Measurements from ENCODE around the gene TMEM269.

DNA sequence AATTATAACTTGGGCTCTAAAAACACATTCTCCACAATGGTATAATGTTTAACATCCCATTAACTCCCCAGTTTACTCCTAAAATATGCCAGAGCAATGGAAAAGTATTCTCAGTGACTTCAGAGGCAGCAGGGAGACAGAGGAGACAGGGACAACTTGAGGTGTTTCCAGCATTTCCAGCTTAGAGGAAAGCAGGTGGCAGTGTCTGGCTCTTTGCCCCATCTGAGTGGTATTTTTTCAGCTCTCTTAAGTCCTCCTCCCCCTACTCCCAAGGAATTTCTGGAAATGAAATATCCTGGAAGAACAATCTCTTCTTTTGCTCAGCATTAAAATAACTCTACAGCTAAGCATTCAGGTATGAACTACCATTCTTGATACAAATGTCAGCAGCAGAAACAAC, 21.4 kb downstream of the TMEM269 start:
- TF ChIP-seq CTCF (IDR thresholded peaks at IDR 0.05): no peak
- no peak for TF ChIP-seq POLR2A (IDR thresholded peaks at IDR 0.05)
